NCI-H2081 (cell line): ENCODE measurements around the gene IMMP2L.
A peak's percentile ranks its signal among the peaks of the same experiment; 100 is the strongest.

Experiments
- DNase-seq, 2 experiments: peaks; one replicate each; lab custom pipeline; 2025; lab: John Stamatoyannopoulos, UW

Gene IMMP2L

DNA sequence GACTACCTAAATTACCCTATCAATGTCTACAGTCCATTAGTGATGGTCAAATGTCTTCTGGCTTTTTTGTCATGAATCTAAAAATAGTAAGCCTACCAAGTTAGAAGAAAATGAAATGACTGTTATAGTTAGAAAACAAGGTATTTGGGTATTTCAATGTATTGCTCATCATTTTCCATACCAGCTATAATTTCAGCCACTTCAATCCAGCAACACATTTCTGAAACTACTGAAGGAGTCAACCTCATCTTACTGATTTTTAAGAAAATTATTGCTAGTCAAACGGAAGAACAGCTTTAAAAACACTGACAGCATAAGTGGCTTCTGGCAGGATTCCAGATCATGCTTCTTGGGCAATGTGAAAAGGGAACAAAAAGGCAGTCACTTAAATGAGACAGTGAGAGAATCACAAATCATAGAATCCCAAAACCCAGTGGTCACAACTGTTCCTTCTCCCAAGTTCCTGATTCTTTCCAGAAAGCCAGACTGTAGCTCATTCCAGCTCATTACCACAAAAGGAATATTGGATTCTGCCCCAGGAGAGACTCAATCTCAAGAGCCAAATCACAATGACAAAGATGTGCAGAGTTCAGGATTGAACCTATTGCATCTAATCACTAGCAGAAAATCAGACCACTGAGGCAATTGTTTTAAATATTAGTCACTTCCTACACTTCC, 532.6 kb downstream of the IMMP2L start:
- no peak for DNase-seq

DNA sequence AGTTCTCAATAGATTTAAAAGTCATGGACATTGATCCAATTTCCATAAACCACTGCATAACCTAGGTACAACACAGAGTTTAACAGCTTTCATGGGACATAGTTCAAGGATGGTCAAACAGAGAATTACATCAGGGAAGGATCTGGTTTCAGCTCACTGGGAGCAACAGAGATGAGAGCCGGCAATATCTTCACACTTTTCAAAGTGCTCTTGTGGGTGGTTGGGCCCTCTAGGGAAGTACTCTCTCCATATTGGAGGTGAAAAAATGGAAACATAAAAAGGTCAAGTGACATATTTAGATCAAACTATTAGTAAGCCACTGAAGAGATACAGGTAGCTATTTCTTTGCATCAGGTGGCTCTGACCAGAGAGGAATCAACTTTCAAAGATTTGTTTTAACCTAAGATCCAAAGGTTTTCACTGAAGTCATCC, 533.1 kb downstream of the IMMP2L start:
- DNase-seq = no peak

DNA sequence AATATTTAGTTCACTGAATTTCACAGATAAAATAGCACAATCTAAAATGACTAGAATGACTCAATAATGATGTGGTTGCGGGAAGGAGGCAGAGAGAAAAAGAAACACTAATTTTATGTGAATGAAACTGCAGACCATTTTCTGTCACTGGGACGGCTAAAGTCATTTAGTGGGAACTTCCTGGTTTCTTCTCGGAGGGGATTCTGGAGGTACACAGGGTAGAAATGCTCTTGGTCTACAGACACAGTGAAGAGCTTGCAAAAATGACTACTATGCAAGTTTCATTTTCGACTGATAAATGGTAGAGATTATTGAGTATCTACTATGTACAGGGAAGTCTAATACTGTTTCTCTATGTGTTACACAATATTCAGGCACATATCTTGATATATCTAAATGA, 534.9 kb downstream of the IMMP2L start:
- no peak for DNase-seq

GRCh38 chr7:111026806-111027205, 535.5 kb downstream of the IMMP2L start:
- no peak for DNase-seq

- no peak for DNase-seq
Observed at GRCh38 chr7:111026343-111026742, 535.9 kb downstream of the IMMP2L start.

- DNase-seq = no peak
Observed at GRCh38 chr7:111025006-111025405, 537.3 kb downstream of the IMMP2L start.

GRCh38 chr7:111018960-111019736, 543.1 kb downstream of the IMMP2L start:
- DNase-seq = peak in 1 of 2 experiments; percentile 18

DNA sequence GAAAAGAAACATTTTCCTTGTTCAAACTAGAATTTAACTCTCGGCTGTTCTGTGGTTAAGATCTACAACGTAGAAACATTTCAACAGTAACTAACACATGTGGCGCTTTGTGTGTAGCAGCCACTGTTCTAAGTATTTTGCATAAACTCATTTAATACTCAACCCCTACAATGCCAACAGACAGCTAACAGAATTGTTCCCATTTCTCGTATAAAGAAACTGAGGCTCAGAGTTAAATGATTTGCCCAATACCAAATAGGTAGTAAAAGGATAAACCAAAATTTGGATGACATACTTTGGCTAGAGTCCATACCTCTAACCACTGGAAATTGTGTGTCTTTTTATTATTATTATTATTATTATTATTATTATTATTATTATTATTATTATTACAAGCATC, 543.8 kb downstream of the IMMP2L start:
- no peak for DNase-seq

- no peak for DNase-seq
Observed at GRCh38 chr7:111014079-111014478, 548.2 kb downstream of the IMMP2L start.

DNA sequence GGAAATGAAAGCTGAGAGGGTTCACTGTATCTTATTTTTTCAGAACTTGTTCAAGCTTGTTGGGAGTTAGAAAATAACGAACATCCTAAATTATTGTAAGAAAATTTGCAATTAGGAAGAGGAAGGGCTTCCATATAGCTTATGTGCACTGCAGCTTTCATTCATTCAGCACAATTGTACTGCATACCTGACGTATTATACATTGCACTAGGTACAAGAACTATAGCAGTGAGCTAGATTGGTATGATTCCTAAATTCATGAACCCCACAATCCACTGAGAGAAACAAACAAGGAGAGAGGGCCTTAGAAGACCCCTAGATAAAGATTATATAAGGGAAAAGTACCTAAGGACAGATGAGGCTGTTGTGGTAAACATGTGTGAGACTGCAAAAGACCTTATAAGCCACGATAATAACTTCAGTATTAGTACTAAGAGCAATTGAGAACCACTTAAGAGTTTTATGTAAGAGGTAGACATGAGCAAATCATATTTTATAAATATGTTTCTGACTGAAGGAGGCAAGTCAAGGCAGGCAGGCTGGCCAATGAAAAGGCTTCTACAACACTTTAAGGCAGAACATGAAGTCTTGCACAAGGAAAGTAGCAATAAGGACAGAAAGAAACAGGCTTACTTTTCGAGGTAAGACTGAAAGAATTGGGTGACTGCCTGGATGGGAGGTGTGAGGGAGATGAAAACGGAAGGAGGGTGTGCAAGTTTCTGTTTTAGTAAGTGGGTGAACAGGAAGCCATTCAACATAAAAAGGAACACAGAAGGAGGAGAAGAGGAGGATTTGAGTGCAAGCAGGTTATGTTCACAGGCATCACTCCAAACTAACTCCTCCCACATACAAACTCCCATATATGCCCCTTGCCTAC, 549.3 kb downstream of the IMMP2L start:
- DNase-seq = no peak

GRCh38 chr7:111012149-111012548, 550.1 kb downstream of the IMMP2L start:
- no peak for DNase-seq

- DNase-seq = no peak
Observed at GRCh38 chr7:111011520-111011919, 550.8 kb downstream of the IMMP2L start.

DNA sequence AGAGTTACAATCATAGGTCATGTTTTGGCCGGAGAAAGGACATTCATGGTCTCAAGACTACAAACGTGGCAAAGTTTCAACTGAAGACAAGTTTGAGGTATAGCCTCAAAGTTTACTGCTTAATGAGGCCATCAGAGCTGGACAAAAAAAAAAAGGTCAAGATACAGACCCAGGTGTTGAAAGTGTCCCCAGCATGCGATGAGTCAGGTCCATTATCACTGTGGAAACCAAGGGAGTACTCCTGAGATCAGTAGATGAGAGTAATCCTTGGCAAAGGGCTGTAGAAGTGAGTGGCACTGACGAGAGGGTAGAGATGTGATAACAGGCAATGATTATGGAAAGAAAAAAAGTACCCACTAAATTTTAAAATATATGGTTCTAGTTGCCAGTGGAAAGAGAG, 551.5 kb downstream of the IMMP2L start:
- DNase-seq = no peak

GRCh38 chr7:111009526-111010040, 552.7 kb downstream of the IMMP2L start:
- no peak for DNase-seq

- DNase-seq = no peak
Observed at GRCh38 chr7:111006691-111007090, 555.6 kb downstream of the IMMP2L start.

- DNase-seq = no peak
Observed at GRCh38 chr7:111006040-111006439, 556.3 kb downstream of the IMMP2L start.

- no peak for DNase-seq
Observed at GRCh38 chr7:111005445-111005844, 556.8 kb downstream of the IMMP2L start.

- DNase-seq = no peak
Observed at GRCh38 chr7:111004310-111004901, 557.9 kb downstream of the IMMP2L start.

- DNase-seq = no peak
Observed at GRCh38 chr7:111003883-111004282, 558.4 kb downstream of the IMMP2L start.

GRCh38 chr7:110994028-110994967, 568.0 kb downstream of the IMMP2L start:
- no peak for DNase-seq
